Type B pancreatic cell (in vitro differentiated cells): Measurements from ENCODE around the gene MOBP. TPM values are rescaled to one million over a fixed set of nuclear protein-coding genes. Genes with fewer than 3 reads are reported as not detected.

Experiments
- DNase-seq: peaks from one replicate; pipeline ENCODE4 v3.0.0; 2021; ENCODE audit warnings: mixed read lengths; ENCODE audit not compliant: unreplicated experiment; ENCODE audit errors: extremely low spot score
- H3K27ac Mint-ChIP-seq: 2 replicates; pipeline ENCODE4 v1.8.0; 2021; ENCODE audit warnings: mild to moderate bottlenecking, mixed read lengths
- H3K27me3 Mint-ChIP-seq: 2 replicates; pipeline ENCODE4 v1.8.0; 2021; ENCODE audit warnings: mixed read lengths
- H3K36me3 Mint-ChIP-seq: 2 replicates; pipeline ENCODE4 v1.8.0; 2021; ENCODE audit warnings: mixed read lengths
- H3K4me1 Mint-ChIP-seq: one replicate; pipeline ENCODE4 v1.8.0; 2021; ENCODE audit warnings: mixed read lengths; ENCODE audit not compliant: unreplicated experiment
- H3K4me3 Mint-ChIP-seq: 2 replicates; pipeline ENCODE4 v1.8.0; 2021; ENCODE audit warnings: mild to moderate bottlenecking, mixed read lengths
- H3K9me3 Mint-ChIP-seq: 2 replicates; pipeline ENCODE4 v1.8.0; 2021; ENCODE audit warnings: mixed read lengths
- CTCF ChIP-seq: fragments of 200-600 bp; sonication (generic); conservative IDR thresholded peaks from 2 replicates; pipeline ENCODE4 v1.5.0; 2021; ENCODE audit warnings: antibody characterized with exemption, mild to moderate bottlenecking
- total RNA-seq: library from RNA; stranded (reverse); gene quantifications from 2 replicates; pipeline ENCODE4 v1.2.1, GENCODE V29; 2021; ENCODE audit warnings: low replicate concordance

Gene MOBP
- total RNA-seq, 1 donor from 2014 or later: not detected

GRCh38 chr3:39501059-39501458 is 33.6 kb downstream of the MOBP start:
- DNase-seq: no peak
- Mint-ChIP-seq H3K4me1 (peaks cover 5% of the 10 kb centered on the region), H3K36me3 (no peaks in the 10 kb centered on the region), H3K27ac (no peak overlapping the region), H3K27me3 (peaks cover 37% of the 10 kb centered on the region), H3K4me3 (no peak overlapping the region), H3K9me3 (no peaks in the 10 kb centered on the region)
- no peak for TF ChIP-seq CTCF

GRCh38 chr3:39501968-39502837 is 34.7 kb downstream of the MOBP start:
- Mint-ChIP-seq H3K27me3 (peaks cover 34% of the 10 kb centered on the region), H3K27ac (no peak overlapping the region), H3K4me3 (no peak overlapping the region), H3K36me3 (no peaks in the 10 kb centered on the region), H3K9me3 (no peaks in the 10 kb centered on the region), H3K4me1 (peaks cover 5% of the 10 kb centered on the region)
- TF ChIP-seq CTCF: no peak
- DNase-seq: no peak

- no peak overlapping the region for H3K27ac Mint-ChIP-seq
- TF ChIP-seq CTCF: no peak
- H3K9me3 Mint-ChIP-seq: no peaks in the 10 kb centered on the region
- peaks cover 5% of the 10 kb centered on the region for H3K4me1 Mint-ChIP-seq
- no peak overlapping the region for H3K4me3 Mint-ChIP-seq
- peaks cover 33% of the 10 kb centered on the region for H3K27me3 Mint-ChIP-seq
- H3K36me3 Mint-ChIP-seq: no peaks in the 10 kb centered on the region
- no peak for DNase-seq
Observed at GRCh38 chr3:39502838-39503145, 35.3 kb downstream of the MOBP start.

GRCh38 chr3:39505866-39506742 is 38.6 kb downstream of the MOBP start:
- no peaks in the 10 kb centered on the region for H3K36me3 Mint-ChIP-seq
- no peak for TF ChIP-seq CTCF

GRCh38 chr3:39506863-39507262 is 39.4 kb downstream of the MOBP start:
- no peak for TF ChIP-seq CTCF
- Mint-ChIP-seq H3K4me3 (no peak overlapping the region), H3K27ac (no peak overlapping the region), H3K9me3 (no peaks in the 10 kb centered on the region), H3K27me3 (peaks cover 6% of the 10 kb centered on the region), H3K4me1 (no peaks in the 10 kb centered on the region), H3K36me3 (no peaks in the 10 kb centered on the region)
- DNase-seq: no peak

More at GRCh38 chr3:39505866-39506742, 38.6 kb downstream of the MOBP start:
- no peaks in the 10 kb centered on the region for H3K9me3 Mint-ChIP-seq
- no peaks in the 10 kb centered on the region for H3K4me1 Mint-ChIP-seq
- peaks cover 10% of the 10 kb centered on the region for H3K27me3 Mint-ChIP-seq
- no peak for DNase-seq
- H3K4me3 Mint-ChIP-seq: no peak overlapping the region
- H3K27ac Mint-ChIP-seq: no peak overlapping the region
